Breast epithelium (tissue), 4 donors: ENCODE measurements around the gene SLC9A8. TPM values are rescaled to one million over a fixed set of nuclear protein-coding genes. Genes with fewer than 3 reads are reported as not detected.

ENCODE experiments used
- DNase-seq, 2 donors: peaks; one replicate each; pipeline ENCODE4 v3.0.0-alpha.2; 2019; ENCODE audit warnings: low spot score in 2 of 2
- H3K27ac ChIP-seq, 2 donors: fragments of 200-600 bp; sonication (generic) in 1 of 2; one replicate each; pipeline ENCODE4 v1.5.1; 2016 to 2019; ENCODE audit warnings: mild to moderate bottlenecking in 1 of 2
- H3K27me3 ChIP-seq, 2 donors: fragments of 200-600 bp; sonication (generic) in 1 of 2; one replicate each; pipeline versions ENCODE4 v1.5.1 to v1.6.0; 2017 to 2019; ENCODE audit warnings: control low read depth in 1 of 2, mild to moderate bottlenecking in 1 of 2
- H3K36me3 ChIP-seq: fragments of 200-600 bp; one replicate; pipeline ENCODE4 v1.5.1; 2019
- H3K4me1 ChIP-seq, 2 donors: fragments of 200-600 bp; sonication (generic); one replicate each; pipeline ENCODE4 v1.5.1; 2016 to 2019; ENCODE audit warnings: control low read depth in 1 of 2
- H3K4me3 ChIP-seq, 3 donors: fragments of 200-600 bp; sonication (generic); 1 replicate in 2 of 3; 2 replicates in 1 of 3; pipeline ENCODE4 v1.5.1; 2016 to 2019; ENCODE audit warnings: mild to moderate bottlenecking in 3 of 3, moderate library complexity in 2 of 3
- H3K9me3 ChIP-seq, 2 donors: fragments of 200-600 bp; sonication (generic) in 1 of 2; one replicate each; pipeline ENCODE4 v1.5.1; 2016 to 2019; ENCODE audit warnings: control low read depth in 1 of 2
- POLR2A ChIP-seq: fragments of 450-650 bp; IDR thresholded peaks from one replicate; pipeline ENCODE4 v1.6.1; 2016; ENCODE audit warnings: antibody characterized with exemption, mild to moderate bottlenecking, moderate library complexity
- POLR2AphosphoS5 ChIP-seq, 3 donors: sonication (generic); formaldehyde crosslinking; IDR thresholded peaks; one replicate each; pipeline ENCODE4 v1.6.1; 2017; ENCODE audit warnings: antibody characterized with exemption in 3 of 3
- intact Hi-C: fragments of 100-400 bp; cut with DNase I; formaldehyde crosslinking; loops from one replicate; pipeline ENCODE4 v1.15.1; 2023; ENCODE audit warnings: low total_unique reads
- total RNA-seq, 3 donors: library from RNA; depleted of rRNA; stranded (reverse); fragments of >200 nt; gene quantifications; one replicate each; pipeline ENCODE4 v1.1.0, GENCODE V29; 2016
- TF ChIP-seq, protein P1 (sequence below), 3 donors: fragments of 450-650 bp; IDR thresholded peaks; one replicate each; pipeline ENCODE4 v1.5.1; 2016 to 2017; ENCODE audit warnings: antibody characterized with exemption in 3 of 3, mild to moderate bottlenecking in 3 of 3, moderate library complexity in 3 of 3

The SLC9A8 gene
- total RNA-seq, 3 donors from 2014 or later: 11.8 to 13.5 (median 13.3) TPM

DNA sequence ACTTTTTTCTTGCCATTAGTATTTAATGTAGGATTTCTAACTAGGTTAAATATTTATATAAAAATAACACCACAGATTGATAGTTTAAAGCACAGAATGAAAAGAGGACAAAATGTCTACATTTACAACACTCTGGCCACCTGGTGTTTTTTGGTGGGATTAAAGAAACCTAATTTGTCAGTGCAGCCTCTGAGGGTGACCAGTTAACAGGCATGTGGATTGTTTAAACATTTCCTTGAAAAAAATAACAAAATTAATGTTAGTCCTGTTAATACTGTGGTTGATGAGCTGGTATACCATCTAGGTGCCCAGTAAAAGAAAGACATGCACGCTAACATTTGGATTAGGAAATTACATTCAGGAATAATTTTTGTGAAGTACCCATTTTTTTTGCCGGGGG, 8.8 kb downstream of the SLC9A8 start:
- Histone ChIP-seq H3K4me3 (no peak overlapping the region), H3K27me3 (no peaks in the 10 kb centered on the region), H3K36me3 (peaks cover 12% of the 10 kb centered on the region), H3K27ac (no peak overlapping the region), H3K9me3 (no peaks in the 10 kb centered on the region), H3K4me1 (no peaks in the 10 kb centered on the region)
- intact Hi-C loops: no loop called here
- TF ChIP-seq POLR2A: no peak
- TF ChIP-seq, protein P1, sequence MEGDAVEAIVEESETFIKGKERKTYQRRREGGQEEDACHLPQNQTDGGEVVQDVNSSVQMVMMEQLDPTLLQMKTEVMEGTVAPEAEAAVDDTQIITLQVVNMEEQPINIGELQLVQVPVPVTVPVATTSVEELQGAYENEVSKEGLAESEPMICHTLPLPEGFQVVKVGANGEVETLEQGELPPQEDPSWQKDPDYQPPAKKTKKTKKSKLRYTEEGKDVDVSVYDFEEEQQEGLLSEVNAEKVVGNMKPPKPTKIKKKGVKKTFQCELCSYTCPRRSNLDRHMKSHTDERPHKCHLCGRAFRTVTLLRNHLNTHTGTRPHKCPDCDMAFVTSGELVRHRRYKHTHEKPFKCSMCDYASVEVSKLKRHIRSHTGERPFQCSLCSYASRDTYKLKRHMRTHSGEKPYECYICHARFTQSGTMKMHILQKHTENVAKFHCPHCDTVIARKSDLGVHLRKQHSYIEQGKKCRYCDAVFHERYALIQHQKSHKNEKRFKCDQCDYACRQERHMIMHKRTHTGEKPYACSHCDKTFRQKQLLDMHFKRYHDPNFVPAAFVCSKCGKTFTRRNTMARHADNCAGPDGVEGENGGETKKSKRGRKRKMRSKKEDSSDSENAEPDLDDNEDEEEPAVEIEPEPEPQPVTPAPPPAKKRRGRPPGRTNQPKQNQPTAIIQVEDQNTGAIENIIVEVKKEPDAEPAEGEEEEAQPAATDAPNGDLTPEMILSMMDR (IDR thresholded peaks at IDR 0.05): no peak
- TF ChIP-seq POLR2AphosphoS5 (IDR thresholded peaks at IDR 0.05): no peak
- DNase-seq: no peak

DNA sequence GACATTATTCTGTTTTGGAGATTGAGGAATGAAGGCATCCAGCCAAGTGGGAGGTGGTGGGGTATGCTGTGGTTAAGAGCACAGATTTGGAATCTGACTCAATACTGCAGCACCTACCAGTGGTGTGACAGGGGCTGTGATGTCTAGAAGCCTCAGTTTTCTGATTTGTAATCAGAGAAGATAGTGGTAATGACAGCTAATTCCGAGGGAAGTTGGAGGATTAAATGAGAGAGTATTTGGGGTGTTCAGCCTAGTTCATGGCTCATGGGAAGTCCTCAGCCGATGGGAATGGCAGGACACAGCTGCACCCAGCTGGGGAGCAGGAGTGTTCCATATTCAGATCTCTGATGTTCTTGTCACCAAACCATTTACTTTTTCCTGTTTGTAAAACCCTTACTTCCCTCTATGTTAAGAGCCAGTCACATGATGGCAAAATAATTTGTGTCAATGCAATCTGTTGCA, 9.3 kb downstream of the SLC9A8 start:
- H3K4me3 ChIP-seq: no peak overlapping the region
- DNase-seq: peak in 1 of 2 donors; percentile 46
- no peak overlapping the region for H3K27ac ChIP-seq
- TF ChIP-seq POLR2AphosphoS5 (IDR thresholded peaks at IDR 0.05) (peak in 1 of 3 donors; percentile 36), POLR2A (no peak)
- H3K9me3 ChIP-seq: no peaks in the 10 kb centered on the region
- H3K4me1 ChIP-seq: no peaks in the 10 kb centered on the region
- intact Hi-C loops: no loop called here
- no peaks in the 10 kb centered on the region for H3K27me3 ChIP-seq
- H3K36me3 ChIP-seq: peaks cover 12% of the 10 kb centered on the region

DNA sequence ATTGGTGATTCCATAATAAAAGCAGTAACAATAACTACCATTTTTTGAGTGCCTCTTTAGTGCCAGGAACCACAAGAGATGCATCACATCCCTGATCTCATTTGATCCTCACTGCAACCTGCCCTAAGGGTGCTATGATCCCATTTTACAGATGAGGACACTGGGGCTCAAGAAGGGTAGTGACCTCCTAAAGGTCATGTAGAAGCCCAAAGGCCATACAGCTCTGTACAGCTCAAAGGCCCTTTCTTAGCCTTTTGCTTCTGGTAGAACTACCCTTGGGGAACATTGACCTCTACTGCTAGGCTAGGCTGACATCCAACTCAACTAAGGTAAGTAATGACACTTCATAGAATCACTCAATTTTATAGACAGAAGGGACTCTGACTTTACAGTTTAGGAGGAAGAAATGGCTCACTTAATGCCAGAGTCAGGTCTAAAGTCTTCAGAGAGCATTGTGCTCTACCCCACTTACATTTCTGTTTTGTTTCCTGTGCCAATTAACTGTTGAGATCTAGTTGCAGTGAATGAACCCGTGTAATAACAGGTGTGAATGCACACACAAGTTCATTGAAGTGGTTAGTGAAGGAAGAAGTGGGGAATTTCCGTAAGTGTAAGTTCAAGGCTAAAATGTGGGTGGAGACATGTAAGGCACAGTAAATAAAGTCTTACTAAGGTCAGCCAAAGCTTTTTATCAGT, 10.7 kb downstream of the SLC9A8 start:
- H3K36me3 ChIP-seq: peaks cover 12% of the 10 kb centered on the region
- no peaks in the 10 kb centered on the region for H3K4me1 ChIP-seq
- DNase-seq: no peak
- no peaks in the 10 kb centered on the region for H3K9me3 ChIP-seq
- TF ChIP-seq, protein P1 (IDR thresholded peaks at IDR 0.05): no peak
- no peak overlapping the region for H3K4me3 ChIP-seq
- intact Hi-C loops: no loop called here
- H3K27me3 ChIP-seq: no peaks in the 10 kb centered on the region
- no peak overlapping the region for H3K27ac ChIP-seq

DNA sequence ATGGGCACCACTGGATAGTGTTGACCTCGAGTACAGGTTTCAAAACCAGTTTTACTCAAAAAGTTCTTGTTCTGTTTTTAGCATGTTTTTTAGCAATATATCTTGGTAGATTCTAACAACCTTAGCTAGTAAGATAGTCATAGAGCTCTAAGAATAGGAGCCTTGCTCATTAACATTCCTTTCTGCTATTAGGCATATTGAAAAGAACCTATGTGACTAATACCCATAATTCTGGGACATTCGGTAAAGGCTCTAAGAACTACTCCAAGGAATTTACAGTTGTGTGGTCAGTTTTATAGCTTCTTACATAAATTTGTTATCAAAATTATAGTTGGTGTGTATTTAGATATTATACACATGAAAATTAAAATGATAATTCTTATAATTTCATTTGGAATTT, 11.6 kb downstream of the SLC9A8 start:
- H3K36me3 ChIP-seq: peaks cover 12% of the 10 kb centered on the region

DNA sequence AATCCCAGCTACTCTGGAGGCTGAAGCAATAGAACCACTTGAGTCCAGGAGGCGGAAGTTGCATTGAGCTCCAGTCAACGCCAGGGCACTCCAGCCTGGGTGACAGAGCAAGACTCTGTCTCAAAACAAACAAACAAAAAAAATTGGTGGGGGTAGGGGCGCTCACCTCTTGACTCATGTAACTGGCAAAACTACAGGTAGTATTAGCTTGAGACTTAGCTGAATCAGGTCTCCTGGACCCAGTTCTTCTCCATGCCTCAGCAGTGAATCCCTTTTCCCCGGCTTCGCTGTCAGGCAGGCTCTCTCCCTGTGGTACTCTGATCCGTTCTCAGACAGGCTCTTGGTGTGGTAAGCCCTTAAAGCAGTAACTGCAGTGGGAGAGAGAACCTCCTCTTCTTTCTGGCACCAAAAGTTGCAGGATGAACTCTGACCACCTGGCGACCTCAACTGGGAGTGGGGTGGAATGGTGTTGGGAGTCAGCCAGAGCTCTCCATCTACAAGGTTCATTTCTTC, 12.9 kb downstream of the SLC9A8 start:
- Histone ChIP-seq H3K9me3 (no peaks in the 10 kb centered on the region), H3K27me3 (no peaks in the 10 kb centered on the region), H3K36me3 (peaks cover 12% of the 10 kb centered on the region), H3K4me3 (no peak overlapping the region), H3K27ac (no peak overlapping the region), H3K4me1 (no peaks in the 10 kb centered on the region)
- intact Hi-C loops: no loop called here
- DNase-seq: no peak
- TF ChIP-seq, protein P1 (IDR thresholded peaks at IDR 0.05): no peak
- no peak for TF ChIP-seq POLR2A
- no peak for TF ChIP-seq POLR2AphosphoS5 (IDR thresholded peaks at IDR 0.05)

More for the DNA sequence above, 11.6 kb downstream of the SLC9A8 start:
- Histone ChIP-seq H3K9me3 (no peaks in the 10 kb centered on the region), H3K27me3 (no peaks in the 10 kb centered on the region), H3K4me3 (no peak overlapping the region), H3K4me1 (no peaks in the 10 kb centered on the region), H3K27ac (no peak overlapping the region)
- no peak for DNase-seq
- intact Hi-C loops: no loop called here
- TF ChIP-seq POLR2AphosphoS5 (IDR thresholded peaks at IDR 0.05) (no peak), POLR2A (no peak)
- TF ChIP-seq, protein P1 (IDR thresholded peaks at IDR 0.05): no peak
